Muscle of arm (tissue), 12 donors: ENCODE results near the gene FOXO1. TPM values are rescaled to one million over a fixed set of nuclear protein-coding genes. Genes with fewer than 3 reads are reported as not detected.

Experiments
- DNase-seq: peaks from one replicate; pipeline ENCODE4 v3.0.0-alpha.2; 2013
- polyA plus RNA-seq, 12 donors: library from polyadenylated mRNA; unstranded; fragments of 120-200 nt; gene quantifications; one replicate each; pipeline ENCODE4 v1.2.1, GENCODE V29; 2013; ENCODE audit not compliant: insufficient read length in 12 of 12

Gene FOXO1
- polyA plus RNA-seq, 12 donors = 13.1 to 27.2 (median 15.1) TPM; not detected in 1

- no peak for DNase-seq
These were observed 83.9 kb downstream of the FOXO1 start for GRCh38 chr13:40582531-40582930.

- no peak for DNase-seq
These were observed 85.2 kb downstream of the FOXO1 start for GRCh38 chr13:40581277-40581579.

DNA sequence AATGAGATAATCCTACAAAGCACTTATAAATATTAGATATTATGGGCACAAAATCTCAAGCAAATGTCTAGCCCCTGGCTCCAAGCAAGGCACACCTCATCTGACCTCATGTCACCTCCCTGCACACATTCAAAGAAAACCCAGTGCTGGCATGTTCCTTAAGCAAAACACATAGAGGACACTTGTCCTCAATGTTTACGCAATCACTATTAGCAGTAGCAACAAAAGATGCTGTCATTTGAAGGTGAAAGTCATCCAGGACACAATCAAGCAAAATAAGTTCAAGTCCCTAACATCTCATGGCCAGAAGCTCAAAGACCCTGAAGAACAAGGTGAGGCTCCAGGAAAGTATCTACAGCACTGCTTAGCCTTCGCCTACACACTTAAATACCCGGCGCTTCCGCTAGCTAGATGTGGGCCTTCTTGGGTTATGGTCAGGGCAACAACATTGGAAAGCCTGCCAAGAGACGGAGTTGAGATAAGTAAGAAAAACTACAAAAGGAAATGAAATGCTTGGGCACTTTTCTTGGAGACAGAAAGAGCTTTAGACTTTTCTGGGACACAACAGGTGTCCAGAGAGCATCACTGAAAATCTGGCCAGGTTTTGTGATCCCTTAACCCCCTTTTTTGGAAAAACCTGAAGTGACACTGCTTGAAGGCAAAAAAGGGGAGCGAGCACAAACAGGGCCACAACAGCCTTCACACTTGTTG is 85.7 kb downstream of the FOXO1 start:
- no peak for DNase-seq

- no peak for DNase-seq
These were observed 86.9 kb downstream of the FOXO1 start for GRCh38 chr13:40579535-40579934.

DNA sequence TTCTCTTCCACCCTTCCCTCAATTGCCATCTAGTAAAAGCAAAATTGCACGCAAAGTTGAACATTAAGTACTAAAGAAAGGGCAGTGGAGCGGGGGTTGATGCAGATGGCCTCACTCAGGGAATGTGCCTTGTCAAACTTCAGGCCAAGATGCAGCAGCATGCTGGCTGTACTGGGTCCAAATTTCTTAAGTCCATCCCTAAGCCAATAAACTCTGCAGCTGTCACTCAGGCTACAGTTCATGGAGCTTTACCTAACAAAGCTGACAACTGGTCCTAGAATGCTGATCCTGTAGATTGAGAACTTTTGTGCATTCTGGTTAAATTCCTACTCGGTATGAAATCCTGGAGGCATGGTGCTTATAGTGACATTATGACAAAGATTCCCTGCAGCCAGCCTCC is 88.4 kb downstream of the FOXO1 start:
- no peak for DNase-seq

DNA sequence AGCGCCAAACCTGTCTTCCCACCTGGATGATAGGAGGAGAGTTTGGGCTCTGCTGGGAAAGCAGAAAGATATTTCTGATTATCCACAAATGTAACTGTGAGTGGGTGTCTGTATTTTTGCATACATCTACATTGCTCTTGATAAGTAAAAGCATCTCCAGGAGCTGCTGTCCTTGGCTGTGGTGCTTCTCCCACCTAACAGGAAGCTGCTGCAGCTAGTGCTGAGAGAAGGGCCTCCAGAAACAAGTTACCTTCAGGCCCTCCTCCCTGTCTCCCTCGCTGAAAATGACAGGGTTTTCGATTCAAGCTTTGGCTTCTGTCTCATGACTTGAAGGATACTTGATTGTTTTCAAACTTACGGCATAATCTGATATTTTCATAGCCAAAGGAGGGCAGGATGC is 90.1 kb downstream of the FOXO1 start:
- no peak for DNase-seq

DNA sequence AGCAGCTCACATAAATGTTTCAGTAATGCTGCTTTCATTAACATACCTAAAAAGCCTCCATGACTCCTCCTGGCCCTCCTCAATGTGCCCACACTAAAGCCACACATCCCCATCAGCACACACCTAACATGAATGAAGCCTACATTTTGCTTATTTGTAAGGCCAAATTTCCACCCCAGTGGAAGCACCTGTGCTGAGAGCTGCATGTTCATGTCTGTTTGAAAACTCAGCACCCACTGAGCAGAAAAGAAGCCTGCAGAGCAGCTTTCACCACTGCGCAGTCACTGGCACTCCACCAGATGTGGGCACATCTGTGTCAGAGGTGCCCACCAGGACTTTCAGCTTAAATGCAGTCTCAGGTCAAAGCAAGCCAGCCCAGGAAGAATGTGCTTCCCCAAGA is 93.5 kb downstream of the FOXO1 start:
- DNase-seq = no peak

DNA sequence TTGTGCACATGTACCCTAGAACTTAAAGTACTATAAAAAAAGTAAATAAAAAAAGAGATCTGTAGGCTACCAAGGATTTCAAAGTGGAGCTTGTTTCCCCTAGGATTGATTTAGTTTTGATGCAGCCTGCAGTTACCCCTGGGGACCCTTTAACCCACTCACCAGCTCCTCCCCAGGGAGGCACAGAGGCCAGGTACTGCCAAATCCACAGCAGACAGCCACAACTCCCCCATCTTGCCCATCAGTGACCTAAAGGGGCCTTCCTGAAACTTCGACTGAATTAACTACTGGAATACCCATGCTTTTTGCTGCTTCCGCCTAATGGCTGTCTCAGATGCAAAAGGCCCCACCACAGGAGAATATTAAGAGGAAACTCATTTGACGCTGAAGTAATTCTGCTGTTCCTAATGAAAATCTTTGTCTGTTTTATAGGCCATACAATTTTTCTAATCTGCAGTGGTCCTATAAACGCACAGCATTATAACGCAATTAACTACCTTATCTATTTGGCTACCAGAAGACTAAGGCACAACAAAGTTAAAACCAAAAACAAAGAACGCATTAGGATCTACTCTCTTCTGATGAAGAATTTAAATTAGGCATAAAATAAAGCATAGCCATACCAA is 95.0 kb downstream of the FOXO1 start:
- DNase-seq = no peak

GRCh38 chr13:40570930-40571329 is 95.5 kb downstream of the FOXO1 start:
- DNase-seq = no peak

DNA sequence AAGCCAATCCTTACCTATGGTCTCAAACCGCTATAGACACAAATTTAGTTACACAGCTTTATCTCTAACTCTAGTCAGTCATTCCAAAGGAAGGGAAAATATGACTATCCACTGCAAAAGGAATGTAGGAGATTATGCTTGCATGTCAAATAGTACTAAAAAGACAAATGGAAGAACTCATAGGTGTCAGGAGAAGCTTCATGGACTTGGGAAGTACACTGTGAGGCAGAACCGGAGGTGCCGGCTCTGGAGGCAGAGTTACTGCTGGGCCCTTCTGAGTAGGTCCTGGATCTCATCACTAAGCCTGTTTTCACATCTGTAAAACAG is 97.5 kb downstream of the FOXO1 start:
- no peak for DNase-seq

GRCh38 chr13:40568246-40569023 is 98.0 kb downstream of the FOXO1 start:
- DNase-seq = no peak

GRCh38 chr13:40566811-40567210 is 99.6 kb downstream of the FOXO1 start:
- no peak for DNase-seq

GRCh38 chr13:40565282-40566148 is 100.9 kb downstream of the FOXO1 start:
- DNase-seq = no peak

GRCh38 chr13:40564342-40565001 is 102.0 kb downstream of the FOXO1 start:
- no peak for DNase-seq

GRCh38 chr13:40563350-40564125 is 102.9 kb downstream of the FOXO1 start:
- no peak for DNase-seq

GRCh38 chr13:40562975-40563349 is 103.5 kb downstream of the FOXO1 start:
- no peak for DNase-seq

- DNase-seq = no peak
These were observed 106.5 kb downstream of the FOXO1 start for GRCh38 chr13:40559915-40560314.

DNA sequence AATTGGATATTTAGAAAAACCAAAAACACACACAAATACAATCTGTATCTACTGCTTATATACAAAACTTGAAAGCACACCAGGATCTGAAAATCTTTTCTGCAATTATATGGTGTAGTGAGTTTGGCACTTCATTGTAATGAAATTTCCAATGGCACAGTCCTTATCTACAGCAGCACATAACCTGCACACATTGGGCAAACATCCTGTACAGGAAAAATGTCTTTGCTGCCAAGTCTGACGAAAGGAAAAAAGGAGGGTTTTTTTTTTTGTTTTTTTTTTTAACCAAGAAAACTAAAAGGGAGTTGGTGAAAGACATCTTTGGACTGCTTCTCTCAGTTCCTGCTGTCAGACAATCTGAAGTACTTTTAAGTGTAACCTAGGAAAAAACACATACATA is 107.8 kb downstream of the FOXO1 start:
- DNase-seq = no peak

- no peak for DNase-seq
These were observed 110.0 kb downstream of the FOXO1 start for GRCh38 chr13:40556453-40556852.

- DNase-seq = no peak
These were observed 113.1 kb downstream of the FOXO1 start for GRCh38 chr13:40553356-40553755.

DNA sequence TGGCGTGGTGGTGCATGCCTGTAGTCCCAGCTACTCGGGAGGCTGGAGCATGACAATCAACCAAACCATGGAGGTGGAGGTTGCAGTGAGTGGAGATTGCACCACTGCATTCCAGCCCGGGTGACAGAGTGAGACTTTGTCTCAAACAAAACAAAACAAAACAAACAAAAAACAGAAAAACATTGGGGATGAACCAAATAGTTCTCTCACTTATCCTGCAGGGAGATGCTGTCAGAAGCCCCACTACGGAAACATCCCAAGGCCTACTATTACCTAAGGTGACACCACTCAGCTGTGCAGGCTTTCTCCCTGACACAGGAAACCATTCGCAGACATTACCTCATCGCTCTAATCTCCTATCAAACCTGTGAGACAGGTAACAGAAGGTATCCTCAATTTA is 113.5 kb downstream of the FOXO1 start:
- no peak for DNase-seq
